ENCODE measurements around the gene PI4K2B. TPM values are rescaled to one million over a fixed set of nuclear protein-coding genes. Genes with fewer than 3 reads are reported as not detected.

PI4K2B gene
- total RNA-seq, 2 experiments from 2014 or later: 42.2 to 55.2 TPM

- CTCF ChIA-PET: interaction anchor here (4.1 kb wide), 1 partner anchor 12 kb away, joined by 14 read pairs; the partner anchor contains the start of gene ZCCHC4
- Mint-ChIP-seq H3K4me1 (no peaks in the 10 kb centered on the region), H3K9me3 (ENCODE audit: low read depth) (no peaks in the 10 kb centered on the region), H3K27ac (no peak overlapping the region), H3K4me3 (no peak overlapping the region), H3K36me3 (no peaks in the 10 kb centered on the region), H3K27me3 (peaks cover 33% of the 10 kb centered on the region)
- no peak for DNase-seq
- no peak for ATAC-seq
Measured at GRCh38 chr4:25299476-25300203, 65.8 kb downstream of the PI4K2B start.

GRCh38 chr4:25301471-25301870 lies 67.6 kb downstream of the PI4K2B start:
- H3K4me3 Mint-ChIP-seq: no peak overlapping the region
- CTCF ChIA-PET: interaction anchor here (4.1 kb wide), 1 partner anchor 11 kb away, joined by 14 read pairs; the partner anchor contains the start of gene ZCCHC4
- H3K27me3 Mint-ChIP-seq: peaks cover 35% of the 10 kb centered on the region
- H3K27ac Mint-ChIP-seq: no peak overlapping the region
- DNase-seq (no peak), ATAC-seq (no peak)
- H3K4me1 Mint-ChIP-seq: no peaks in the 10 kb centered on the region
- no peaks in the 10 kb centered on the region for H3K9me3 Mint-ChIP-seq (ENCODE audit: low read depth)
- H3K36me3 Mint-ChIP-seq: no peaks in the 10 kb centered on the region

GRCh38 chr4:25302626-25303025 lies 68.8 kb downstream of the PI4K2B start:
- CTCF ChIA-PET: interaction anchor here (0.7 to 1.8 kb wide), 2 partner anchors 10 to 776 kb away, joined by 4 to 13 read pairs; partner anchors contain the start of gene ZCCHC4
- H3K4me1 Mint-ChIP-seq: no peaks in the 10 kb centered on the region
- H3K27ac Mint-ChIP-seq: no peak overlapping the region

GRCh38 chr4:25303578-25303977 lies 69.7 kb downstream of the PI4K2B start:
- H3K27ac Mint-ChIP-seq: no peak overlapping the region
- no peaks in the 10 kb centered on the region for H3K36me3 Mint-ChIP-seq
- no peak for ATAC-seq
- H3K9me3 Mint-ChIP-seq (ENCODE audit: low read depth): no peaks in the 10 kb centered on the region
- no peaks in the 10 kb centered on the region for H3K4me1 Mint-ChIP-seq
- CTCF ChIA-PET: interaction anchor here (1.8 kb wide), 1 partner anchor 9 kb away, joined by 13 read pairs; the partner anchor contains the start of gene ZCCHC4
- peaks cover 25% of the 10 kb centered on the region for H3K27me3 Mint-ChIP-seq
- no peak for DNase-seq
- H3K4me3 Mint-ChIP-seq: no peak overlapping the region

More at GRCh38 chr4:25302626-25303025, 68.8 kb downstream of the PI4K2B start:
- ATAC-seq (no peak), DNase-seq (no peak)
- Mint-ChIP-seq H3K27me3 (peaks cover 33% of the 10 kb centered on the region), H3K9me3 (ENCODE audit: low read depth) (no peaks in the 10 kb centered on the region), H3K4me3 (no peak overlapping the region), H3K36me3 (no peaks in the 10 kb centered on the region)

GRCh38 chr4:25306518-25307057 lies 72.8 kb downstream of the PI4K2B start:
- ATAC-seq: no peak
- Mint-ChIP-seq H3K36me3 (no peaks in the 10 kb centered on the region), H3K4me1 (no peaks in the 10 kb centered on the region), H3K4me3 (no peak overlapping the region), H3K9me3 (ENCODE audit: low read depth) (no peaks in the 10 kb centered on the region), H3K27me3 (peaks cover 4% of the 10 kb centered on the region), H3K27ac (no peak overlapping the region)
- DNase-seq: no peak
- CTCF ChIA-PET: interaction anchor here (1.2 kb wide), 1 partner anchor 60 kb away, joined by 3 read pairs; no protein-coding TSS in a partner anchor

GRCh38 chr4:25307596-25307995 lies 73.8 kb downstream of the PI4K2B start:
- ATAC-seq (no peak), DNase-seq (no peak)
- Mint-ChIP-seq H3K36me3 (no peaks in the 10 kb centered on the region), H3K27me3 (peaks cover 4% of the 10 kb centered on the region), H3K9me3 (ENCODE audit: low read depth) (no peaks in the 10 kb centered on the region), H3K4me3 (no peak overlapping the region), H3K27ac (no peak overlapping the region), H3K4me1 (peaks cover 5% of the 10 kb centered on the region)
- CTCF ChIA-PET: no interaction called here

GRCh38 chr4:25308306-25308705 lies 74.5 kb downstream of the PI4K2B start:
- Mint-ChIP-seq H3K9me3 (ENCODE audit: low read depth) (no peaks in the 10 kb centered on the region), H3K4me1 (peaks cover 11% of the 10 kb centered on the region), H3K27ac (no peak overlapping the region), H3K27me3 (peaks cover 4% of the 10 kb centered on the region), H3K36me3 (no peaks in the 10 kb centered on the region), H3K4me3 (no peak overlapping the region)
- CTCF ChIA-PET: no interaction called here
- no peak for DNase-seq
- no peak for ATAC-seq

GRCh38 chr4:25308761-25309160 lies 74.9 kb downstream of the PI4K2B start:
- DNase-seq: no peak
- H3K4me1 Mint-ChIP-seq: peaks cover 16% of the 10 kb centered on the region
- CTCF ChIA-PET: no interaction called here
- H3K9me3 Mint-ChIP-seq (ENCODE audit: low read depth): no peaks in the 10 kb centered on the region
- H3K36me3 Mint-ChIP-seq: no peaks in the 10 kb centered on the region
- H3K27ac Mint-ChIP-seq: no peak overlapping the region
- H3K4me3 Mint-ChIP-seq: no peak overlapping the region
- no peak for ATAC-seq
- H3K27me3 Mint-ChIP-seq: peaks cover 4% of the 10 kb centered on the region

- H3K27me3 Mint-ChIP-seq: no peaks in the 10 kb centered on the region
- H3K4me3 Mint-ChIP-seq: no peak overlapping the region
- H3K9me3 Mint-ChIP-seq (ENCODE audit: low read depth): no peaks in the 10 kb centered on the region
- ATAC-seq (no peak), DNase-seq (no peak)
- CTCF ChIA-PET: interaction anchor here (1.4 to 4.6 kb wide), 3 partner anchors 11 to 166 kb away, joined by 4 to 57 read pairs (median 24); no protein-coding TSS in a partner anchor
- H3K4me1 Mint-ChIP-seq: peaks cover 23% of the 10 kb centered on the region
- H3K36me3 Mint-ChIP-seq: peaks cover 2% of the 10 kb centered on the region
- H3K27ac Mint-ChIP-seq: no peak overlapping the region
Measured at GRCh38 chr4:25310066-25310802, 76.4 kb downstream of the PI4K2B start.

- H3K27ac Mint-ChIP-seq: no peak overlapping the region
- peaks cover 5% of the 10 kb centered on the region for H3K36me3 Mint-ChIP-seq
- no peaks in the 10 kb centered on the region for H3K27me3 Mint-ChIP-seq
- H3K9me3 Mint-ChIP-seq (ENCODE audit: low read depth): no peaks in the 10 kb centered on the region
- DNase-seq: no peak
- CTCF ChIA-PET: interaction anchor here (0.6 to 4.6 kb wide), 5 partner anchors 10 to 167 kb away, joined by 3 to 57 read pairs (median 24); partner anchors contain the start of gene PI4K2B
- H3K4me3 Mint-ChIP-seq: no peak overlapping the region
- ATAC-seq: no peak
- peaks cover 26% of the 10 kb centered on the region for H3K4me1 Mint-ChIP-seq
Measured at GRCh38 chr4:25310803-25311166, 77.0 kb downstream of the PI4K2B start.

- no peaks in the 10 kb centered on the region for H3K9me3 Mint-ChIP-seq (ENCODE audit: low read depth)
- H3K4me3 Mint-ChIP-seq: peak within 1 kb of the TSS; percentile 98
- CTCF ChIA-PET: interaction anchor here (0.6 to 4.6 kb wide), 48 partner anchors 8 to 728 kb away, joined by 3 to 59 read pairs (median 4); partner anchors contain the start of genes ANAPC4, DHX15, PI4K2B and SEPSECS
- DNase-seq (peak; percentile 91), ATAC-seq (peak; percentile 98)
- peak within 1 kb of the TSS; percentile 94 for H3K27ac Mint-ChIP-seq
- H3K4me1 Mint-ChIP-seq: peaks cover 38% of the 10 kb centered on the region
- peaks cover 15% of the 10 kb centered on the region for H3K36me3 Mint-ChIP-seq
- H3K27me3 Mint-ChIP-seq: no peaks in the 10 kb centered on the region
Measured at GRCh38 chr4:25312496-25313200, 78.8 kb downstream of the PI4K2B start, which contains the start of gene ZCCHC4. ZCCHC4 (plus strand) TSS chr4:25312774; CDS start chr4:25312810, 36 bp downstream.

GRCh38 chr4:25313201-25313895 lies 79.5 kb downstream of the PI4K2B start:
- CTCF ChIA-PET: interaction anchor here (0.6 to 4.6 kb wide), 31 partner anchors 8 to 157 kb away, joined by 3 to 59 read pairs (median 7); partner anchors contain the start of genes ANAPC4, PI4K2B and SEPSECS
- Mint-ChIP-seq H3K9me3 (ENCODE audit: low read depth) (no peaks in the 10 kb centered on the region), H3K36me3 (peaks cover 20% of the 10 kb centered on the region), H3K27me3 (no peaks in the 10 kb centered on the region), H3K27ac (peak overlapping the region; percentile 94), H3K4me3 (peak overlapping the region; percentile 98), H3K4me1 (peaks cover 42% of the 10 kb centered on the region)
- ATAC-seq (no peak), DNase-seq (no peak)

All from activated CD8-positive, alpha-beta memory T cell treated with anti-CD3 and anti-CD28 coated beads, Interleukin-2, amount 10 ng/mL, durations not matched to agents 7 days and 5 days (primary cell).